ENCODE results near the gene CD2BP2.

Gene CD2BP2

DNA sequence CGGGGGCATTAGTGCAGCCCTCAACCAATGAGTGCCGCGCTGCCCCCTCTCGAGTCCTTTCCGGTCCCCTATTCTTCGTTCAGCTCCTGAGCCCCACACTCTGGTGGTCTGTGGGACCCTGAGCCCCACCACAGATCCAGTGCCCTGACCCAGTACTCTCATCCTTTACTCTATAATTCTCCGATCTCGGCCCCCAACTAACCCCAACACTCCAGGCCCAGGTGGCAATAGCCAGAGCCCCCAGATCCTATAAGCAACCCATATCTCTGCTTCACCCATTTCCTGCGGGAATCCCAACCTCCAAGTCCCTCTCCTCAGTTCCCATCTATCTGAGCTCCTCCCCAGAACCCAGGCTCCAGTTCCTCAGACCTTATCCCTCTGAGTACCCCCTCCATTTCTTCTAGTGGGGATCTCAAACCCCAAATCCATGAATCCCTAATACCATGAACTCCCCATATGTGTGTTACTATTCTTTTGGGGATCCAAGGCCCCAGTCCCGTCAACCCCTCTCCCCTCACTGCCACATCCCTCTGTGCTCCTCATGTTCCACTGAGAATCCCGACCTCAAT is 16.2 kb upstream of the CD2BP2 start:
- TF ChIP-seq SPI1 (IDR thresholded peaks at IDR 0.05; ENCODE audit: borderline replicate concordance, low read depth) (no peak), GABPA (IDR thresholded peaks at IDR 0.05; ENCODE audit: low read depth) (no peak), REST (IDR thresholded peaks at IDR 0.05; ENCODE audit: insufficient replicate concordance, low read depth) (no peak), POLR2AphosphoS5 (IDR thresholded peaks at IDR 0.05; ENCODE audit: low read depth) (no peak)
- TF ChIP-seq, protein P1, sequence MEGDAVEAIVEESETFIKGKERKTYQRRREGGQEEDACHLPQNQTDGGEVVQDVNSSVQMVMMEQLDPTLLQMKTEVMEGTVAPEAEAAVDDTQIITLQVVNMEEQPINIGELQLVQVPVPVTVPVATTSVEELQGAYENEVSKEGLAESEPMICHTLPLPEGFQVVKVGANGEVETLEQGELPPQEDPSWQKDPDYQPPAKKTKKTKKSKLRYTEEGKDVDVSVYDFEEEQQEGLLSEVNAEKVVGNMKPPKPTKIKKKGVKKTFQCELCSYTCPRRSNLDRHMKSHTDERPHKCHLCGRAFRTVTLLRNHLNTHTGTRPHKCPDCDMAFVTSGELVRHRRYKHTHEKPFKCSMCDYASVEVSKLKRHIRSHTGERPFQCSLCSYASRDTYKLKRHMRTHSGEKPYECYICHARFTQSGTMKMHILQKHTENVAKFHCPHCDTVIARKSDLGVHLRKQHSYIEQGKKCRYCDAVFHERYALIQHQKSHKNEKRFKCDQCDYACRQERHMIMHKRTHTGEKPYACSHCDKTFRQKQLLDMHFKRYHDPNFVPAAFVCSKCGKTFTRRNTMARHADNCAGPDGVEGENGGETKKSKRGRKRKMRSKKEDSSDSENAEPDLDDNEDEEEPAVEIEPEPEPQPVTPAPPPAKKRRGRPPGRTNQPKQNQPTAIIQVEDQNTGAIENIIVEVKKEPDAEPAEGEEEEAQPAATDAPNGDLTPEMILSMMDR (IDR thresholded peaks at IDR 0.05; ENCODE audit: insufficient read depth, low read length) = no peak
- no peak for DNase-seq (ENCODE audit: low read depth in 1 of 2, low spot score in 1 of 2)
- H3K4me3 ChIP-seq (replicated peaks; ENCODE audit: insufficient read depth, low read length) = peak overlapping the region; percentile 41
- H3K27ac ChIP-seq (replicated peaks) = peak overlapping the region; percentile 53
- no peaks in the 10 kb centered on the region for H3K27me3 ChIP-seq (ENCODE audit: insufficient read depth, poor library complexity, severe bottlenecking)

DNA sequence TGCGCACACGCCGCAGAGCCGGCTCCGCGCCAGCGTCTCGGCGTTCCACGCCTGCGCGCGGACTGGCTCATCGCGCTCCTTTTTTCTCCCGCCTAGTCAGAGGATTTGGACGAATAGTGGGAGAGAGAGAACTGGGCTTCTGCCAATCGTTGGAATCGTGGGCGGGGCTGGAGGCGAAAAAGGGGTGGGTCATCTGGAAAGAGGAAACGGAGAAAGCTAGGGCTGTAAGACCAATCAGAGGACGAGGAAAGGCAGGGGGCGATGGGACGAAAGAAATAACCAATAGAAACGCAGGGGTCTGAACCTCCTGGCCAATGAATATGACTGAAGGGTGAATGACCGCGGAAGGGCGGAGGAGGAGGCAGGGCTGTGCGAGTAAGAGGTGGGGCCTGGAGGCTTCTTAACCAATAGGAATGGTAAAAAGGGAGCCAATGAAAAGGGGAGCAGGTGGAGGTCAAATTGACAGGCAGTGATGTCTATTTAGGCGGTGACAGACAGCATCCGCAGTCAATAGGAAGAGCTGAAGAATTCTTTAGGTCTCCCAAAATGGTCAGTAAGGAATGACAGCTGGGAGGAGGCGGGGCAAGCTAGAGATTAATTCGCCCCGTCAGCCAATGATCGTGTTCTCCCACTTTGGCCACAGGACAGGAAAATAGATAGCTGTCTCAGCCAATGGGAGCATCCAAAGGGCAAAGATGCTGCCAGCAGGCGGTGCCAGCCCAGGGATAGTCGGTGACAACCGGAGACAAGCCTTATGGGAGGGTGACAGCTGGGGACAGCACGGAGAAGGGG is 15.5 kb upstream of the CD2BP2 start, which contains the start of gene TBC1D10B:
Gene TBC1D10B (minus strand): TSS at position 39 of the 792 bp plus-strand sequence. CDS start 311 bp downstream, outside the sequence.
- DNase-seq (ENCODE audit: low read depth in 1 of 2, low spot score in 1 of 2) = peak; percentile 100
- Histone ChIP-seq H3K27ac (replicated peaks) (peak within 1 kb of the TSS; percentile 63), H3K4me3 (replicated peaks; ENCODE audit: insufficient read depth, low read length) (peak within 1 kb of the TSS; percentile 94), H3K27me3 (ENCODE audit: insufficient read depth, poor library complexity, severe bottlenecking) (no peaks in the 10 kb centered on the region)
- TF ChIP-seq REST (IDR thresholded peaks at IDR 0.05; ENCODE audit: insufficient replicate concordance, low read depth) (no peak), POLR2AphosphoS5 (IDR thresholded peaks at IDR 0.05; ENCODE audit: low read depth) (no peak), SPI1 (IDR thresholded peaks at IDR 0.05; ENCODE audit: borderline replicate concordance, low read depth) (peak; percentile 84), GABPA (IDR thresholded peaks at IDR 0.05; ENCODE audit: low read depth) (peak; percentile 39; the same call in 1 of the 2 replicates)
- TF ChIP-seq, protein P1 (IDR thresholded peaks at IDR 0.05; ENCODE audit: insufficient read depth, low read length) = no peak

DNA sequence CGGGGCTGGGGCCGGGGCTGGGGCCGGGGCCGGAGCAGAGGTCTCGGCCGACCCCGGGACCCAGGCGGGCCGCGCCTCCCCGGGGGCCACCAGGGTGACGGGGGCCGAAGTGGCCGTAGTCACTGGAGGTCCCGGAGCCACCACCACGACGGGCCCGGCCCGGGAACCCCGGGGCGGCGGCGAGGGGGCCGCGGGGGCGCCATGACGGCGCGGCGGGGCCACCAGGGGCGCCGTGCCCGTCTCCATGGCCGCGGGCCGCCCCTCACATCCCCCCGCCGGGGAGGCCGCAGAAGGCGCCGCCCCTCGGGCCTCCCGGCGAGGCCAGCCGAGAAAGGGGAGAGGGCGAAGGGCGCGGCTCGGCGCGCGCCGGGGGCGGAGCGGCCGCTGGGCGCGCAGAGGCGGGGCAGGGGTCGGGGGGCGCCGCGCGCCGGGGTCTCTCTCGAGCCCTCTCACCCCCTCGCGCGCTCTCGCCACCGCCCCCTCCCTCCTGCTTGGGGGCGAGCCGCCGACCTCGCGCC is 14.9 kb upstream of the CD2BP2 start:
- H3K27me3 ChIP-seq (ENCODE audit: insufficient read depth, poor library complexity, severe bottlenecking) = no peaks in the 10 kb centered on the region
- no peak for DNase-seq (ENCODE audit: low read depth in 1 of 2, low spot score in 1 of 2)
- TF ChIP-seq, protein P1 (IDR thresholded peaks at IDR 0.05; ENCODE audit: insufficient read depth, low read length) = no peak
- TF ChIP-seq POLR2AphosphoS5 (IDR thresholded peaks at IDR 0.05; ENCODE audit: low read depth) = no peak
- TF ChIP-seq GABPA (IDR thresholded peaks at IDR 0.05; ENCODE audit: low read depth) = no peak
- TF ChIP-seq SPI1 (IDR thresholded peaks at IDR 0.05; ENCODE audit: borderline replicate concordance, low read depth) = no peak
- no peak for TF ChIP-seq REST (IDR thresholded peaks at IDR 0.05; ENCODE audit: insufficient replicate concordance, low read depth)
- peak overlapping the region; percentile 94 for H3K4me3 ChIP-seq (replicated peaks; ENCODE audit: insufficient read depth, low read length)
- H3K27ac ChIP-seq (replicated peaks) = peak overlapping the region; percentile 63; the same call in 1 of the 2 replicates

Data from HL-60 (cell line).